SU-DHL-6 (cell line): Measurements from ENCODE around the gene SFXN4.

ENCODE experiments used
- EZH2phosphoT487 ChIP-seq: fragments of 200-600 bp; sonication (generic), shearing (Covaris generic); conservative IDR thresholded peaks from 2 replicates; pipeline ENCODE4 v1.6.1; 2018; ENCODE audit warnings: mild to moderate bottlenecking, antibody characterized with exemption, low read length, moderate library complexity, mixed read lengths
- TF ChIP-seq, protein P1 (sequence below): fragments of 200-600 bp; sonication (generic); IDR thresholded peaks from one replicate; pipeline ENCODE4 v1.5.1; 2017; ENCODE audit warnings: antibody characterized with exemption, mild to moderate bottlenecking, low read length, moderate library complexity; ENCODE audit not compliant: insufficient read depth, poor library complexity, severe bottlenecking

GRCh38 chr10:119201233-119201632, 35.7 kb upstream of the SFXN4 start:
- TF ChIP-seq, protein P1, sequence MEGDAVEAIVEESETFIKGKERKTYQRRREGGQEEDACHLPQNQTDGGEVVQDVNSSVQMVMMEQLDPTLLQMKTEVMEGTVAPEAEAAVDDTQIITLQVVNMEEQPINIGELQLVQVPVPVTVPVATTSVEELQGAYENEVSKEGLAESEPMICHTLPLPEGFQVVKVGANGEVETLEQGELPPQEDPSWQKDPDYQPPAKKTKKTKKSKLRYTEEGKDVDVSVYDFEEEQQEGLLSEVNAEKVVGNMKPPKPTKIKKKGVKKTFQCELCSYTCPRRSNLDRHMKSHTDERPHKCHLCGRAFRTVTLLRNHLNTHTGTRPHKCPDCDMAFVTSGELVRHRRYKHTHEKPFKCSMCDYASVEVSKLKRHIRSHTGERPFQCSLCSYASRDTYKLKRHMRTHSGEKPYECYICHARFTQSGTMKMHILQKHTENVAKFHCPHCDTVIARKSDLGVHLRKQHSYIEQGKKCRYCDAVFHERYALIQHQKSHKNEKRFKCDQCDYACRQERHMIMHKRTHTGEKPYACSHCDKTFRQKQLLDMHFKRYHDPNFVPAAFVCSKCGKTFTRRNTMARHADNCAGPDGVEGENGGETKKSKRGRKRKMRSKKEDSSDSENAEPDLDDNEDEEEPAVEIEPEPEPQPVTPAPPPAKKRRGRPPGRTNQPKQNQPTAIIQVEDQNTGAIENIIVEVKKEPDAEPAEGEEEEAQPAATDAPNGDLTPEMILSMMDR = no peak
- TF ChIP-seq EZH2phosphoT487 = no peak
